DOHH2 (cell line): ENCODE data around the gene PMPCB.
A peak's percentile ranks its signal among the peaks of the same experiment; 100 is the strongest.

Source experiments
- H3F3A ChIP-seq: fragments of 200-600 bp; sonication (generic), shearing (Covaris generic); 2 replicates; pipeline ENCODE4 v1.6.0; 2016; ENCODE audit warnings: antibody characterized with exemption, mild to moderate bottlenecking; ENCODE audit not compliant: control insufficient read depth, insufficient read depth
- H3K27ac ChIP-seq: fragments of 200-600 bp; sonication (generic); 2 replicates; pipeline ENCODE4 v1.5.1; 2014; ENCODE audit warnings: low read depth, mild to moderate bottlenecking, low read length, moderate library complexity
- H3K27me3 ChIP-seq: fragments of 200-600 bp; sonication (generic); 2 replicates; pipeline ENCODE4 v1.6.1; 2014; ENCODE audit warnings: mild to moderate bottlenecking, low read length, mixed read lengths; ENCODE audit not compliant: control insufficient read depth
- H3K36me3 ChIP-seq: fragments of 200-600 bp; sonication (generic); 2 replicates; pipeline ENCODE4 v1.6.1; 2014; ENCODE audit warnings: mild to moderate bottlenecking, low read length, moderate library complexity, mixed read lengths; ENCODE audit not compliant: control insufficient read depth
- H3K4me1 ChIP-seq: fragments of 200-600 bp; sonication (generic); 2 replicates; pipeline ENCODE4 v1.6.1; 2014; ENCODE audit warnings: mild to moderate bottlenecking, low read length, mixed read lengths; ENCODE audit not compliant: control insufficient read depth
- H3K4me2 ChIP-seq: fragments of 200-600 bp; sonication (generic); 2 replicates; pipeline ENCODE4 v1.6.0; 2014; ENCODE audit warnings: mild to moderate bottlenecking, low read length, moderate library complexity
- H3K4me3 ChIP-seq: fragments of 200-600 bp; sonication (generic); 2 replicates; pipeline ENCODE4 v1.5.1; 2014; ENCODE audit warnings: mild to moderate bottlenecking, low read length, mixed read lengths
- H3K79me2 ChIP-seq: fragments of 200-600 bp; sonication (generic); 2 replicates; pipeline ENCODE4 v1.6.1; 2014; ENCODE audit warnings: mild to moderate bottlenecking, low read length, mixed read lengths; ENCODE audit not compliant: control insufficient read depth
- H3K9me2 ChIP-seq: fragments of 200-600 bp; sonication (generic); replicated peaks from 2 replicates; pipeline ENCODE4 v1.6.1; 2014; ENCODE audit warnings: mild to moderate bottlenecking, low read length, mixed read lengths; ENCODE audit not compliant: control insufficient read depth
- H3K9me3 ChIP-seq: fragments of 200-600 bp; sonication (generic); 2 replicates; pipeline ENCODE4 v1.6.1; 2014; ENCODE audit warnings: antibody characterized with exemption, low read length, mixed read lengths; ENCODE audit not compliant: control insufficient read depth, insufficient read depth
- H4K20me1 ChIP-seq: fragments of 200-600 bp; sonication (generic); 2 replicates; pipeline ENCODE4 v1.6.0; 2014; ENCODE audit warnings: low read depth, mild to moderate bottlenecking, antibody characterized with exemption, low read length, moderate library complexity; ENCODE audit not compliant: control insufficient read depth, insufficient read depth
- EZH2phosphoT487 ChIP-seq: fragments of 200-600 bp; sonication (generic); IDR thresholded peaks from 2 replicates; pipeline ENCODE4 v1.6.1; 2017; ENCODE audit warnings: borderline replicate concordance, mild to moderate bottlenecking, antibody characterized with exemption, low read length, moderate library complexity, mixed read lengths
- TF ChIP-seq, protein P1 (sequence below): fragments of 200-600 bp; sonication (generic); IDR thresholded peaks from one replicate; pipeline ENCODE4 v1.5.1; 2014; ENCODE audit warnings: antibody characterized with exemption, mild to moderate bottlenecking, low read depth, low read length; ENCODE audit not compliant: poor library complexity, severe bottlenecking

PMPCB gene

DNA sequence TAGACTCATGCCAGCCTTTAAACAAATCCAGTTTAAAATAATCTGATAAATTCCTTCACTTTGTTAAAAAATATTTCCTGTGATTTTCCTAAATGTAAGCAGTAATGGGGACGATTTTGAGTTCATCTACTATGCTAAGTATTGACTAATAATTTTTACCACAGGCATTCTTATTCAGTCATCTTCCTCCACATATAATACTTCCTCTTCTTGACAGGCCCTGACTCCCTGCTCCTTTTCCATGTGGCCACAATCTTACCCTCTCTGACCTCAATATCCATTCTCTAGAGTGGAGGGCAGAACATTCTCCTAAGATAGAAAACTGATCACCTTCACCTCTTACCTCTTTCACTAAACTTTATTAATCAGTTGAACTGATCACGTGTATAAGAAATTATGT, 39.5 kb downstream of the PMPCB start:
- H3K9me3 ChIP-seq = no peaks in the 10 kb centered on the region
- H3K9me2 ChIP-seq = no peaks in the 10 kb centered on the region
- no peaks in the 10 kb centered on the region for H3K27me3 ChIP-seq
- 0 out of 2 replicates have a peak, but pooled peaks cover 9% of the 10 kb centered on the region for H3F3A ChIP-seq
- H3K27ac ChIP-seq = no peak overlapping the region
- H3K79me2 ChIP-seq = peaks cover 94% of the 10 kb centered on the region
- no peak for TF ChIP-seq EZH2phosphoT487
- H3K4me2 ChIP-seq = no peak overlapping the region
- H4K20me1 ChIP-seq = peaks cover 14% of the 10 kb centered on the region; the same call in 1 of the 2 replicates
- H3K36me3 ChIP-seq = peaks cover 85% of the 10 kb centered on the region
- peaks cover 14% of the 10 kb centered on the region; the same call in 1 of the 2 replicates for H3K4me1 ChIP-seq
- H3K4me3 ChIP-seq = no peak overlapping the region

DNA sequence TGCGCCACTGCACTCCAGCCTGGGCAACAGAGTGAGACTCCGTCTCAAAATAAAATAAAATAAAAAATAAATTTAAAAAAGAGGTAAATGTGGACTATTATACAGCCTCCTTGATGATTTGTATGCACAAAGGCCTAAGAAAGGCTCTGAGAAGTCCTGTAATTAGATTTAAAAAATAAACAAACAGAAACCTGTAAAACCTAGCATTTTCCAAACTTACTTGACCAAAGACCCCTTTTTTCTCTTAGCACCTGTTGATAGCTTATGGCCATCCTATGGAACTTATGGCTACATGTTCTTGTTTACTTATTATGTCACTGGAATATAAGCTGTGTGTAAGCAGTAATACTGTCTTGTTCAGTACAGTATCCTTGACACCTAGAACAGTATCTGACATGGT, 41.6 kb downstream of the PMPCB start:
- Histone ChIP-seq H3K4me3 (no peak overlapping the region), H3K4me1 (peaks cover 24% of the 10 kb centered on the region), H3K9me2 (no peaks in the 10 kb centered on the region), H4K20me1 (peaks cover 13% of the 10 kb centered on the region; the same call in 1 of the 2 replicates), H3K4me2 (no peak overlapping the region), H3K27ac (no peak overlapping the region), H3K79me2 (peaks cover 95% of the 10 kb centered on the region), H3F3A (0 out of 2 replicates have a peak, but pooled peaks cover 6% of the 10 kb centered on the region), H3K27me3 (no peaks in the 10 kb centered on the region), H3K9me3 (no peaks in the 10 kb centered on the region), H3K36me3 (peaks cover 83% of the 10 kb centered on the region)
- TF ChIP-seq, protein P1, sequence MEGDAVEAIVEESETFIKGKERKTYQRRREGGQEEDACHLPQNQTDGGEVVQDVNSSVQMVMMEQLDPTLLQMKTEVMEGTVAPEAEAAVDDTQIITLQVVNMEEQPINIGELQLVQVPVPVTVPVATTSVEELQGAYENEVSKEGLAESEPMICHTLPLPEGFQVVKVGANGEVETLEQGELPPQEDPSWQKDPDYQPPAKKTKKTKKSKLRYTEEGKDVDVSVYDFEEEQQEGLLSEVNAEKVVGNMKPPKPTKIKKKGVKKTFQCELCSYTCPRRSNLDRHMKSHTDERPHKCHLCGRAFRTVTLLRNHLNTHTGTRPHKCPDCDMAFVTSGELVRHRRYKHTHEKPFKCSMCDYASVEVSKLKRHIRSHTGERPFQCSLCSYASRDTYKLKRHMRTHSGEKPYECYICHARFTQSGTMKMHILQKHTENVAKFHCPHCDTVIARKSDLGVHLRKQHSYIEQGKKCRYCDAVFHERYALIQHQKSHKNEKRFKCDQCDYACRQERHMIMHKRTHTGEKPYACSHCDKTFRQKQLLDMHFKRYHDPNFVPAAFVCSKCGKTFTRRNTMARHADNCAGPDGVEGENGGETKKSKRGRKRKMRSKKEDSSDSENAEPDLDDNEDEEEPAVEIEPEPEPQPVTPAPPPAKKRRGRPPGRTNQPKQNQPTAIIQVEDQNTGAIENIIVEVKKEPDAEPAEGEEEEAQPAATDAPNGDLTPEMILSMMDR = no peak
- TF ChIP-seq EZH2phosphoT487 = no peak

DNA sequence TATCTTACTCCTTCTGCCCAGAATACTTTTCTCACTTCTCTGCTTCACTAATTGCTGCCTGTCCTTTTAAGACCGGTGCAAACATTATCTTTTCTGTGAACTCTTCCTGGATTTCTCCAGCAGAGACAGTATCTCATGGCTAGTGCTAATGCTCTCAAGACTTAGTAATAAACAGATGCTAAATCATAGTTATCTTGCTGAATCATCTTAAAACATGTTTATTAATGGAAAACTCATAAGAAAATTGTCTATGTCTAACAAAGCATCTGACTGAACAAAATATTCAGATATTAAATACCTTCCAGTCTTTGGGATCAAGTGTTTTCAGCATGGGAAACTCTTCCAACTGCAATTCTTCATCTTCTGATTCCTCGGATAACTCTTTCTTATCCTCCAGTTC, 44.2 kb downstream of the PMPCB start:
- H3F3A ChIP-seq = 0 out of 2 replicates have a peak, but pooled peaks cover 6% of the 10 kb centered on the region
- peaks cover 66% of the 10 kb centered on the region for H3K36me3 ChIP-seq
- H3K4me3 ChIP-seq = no peak overlapping the region
- peaks cover 13% of the 10 kb centered on the region; the same call in 1 of the 2 replicates for H4K20me1 ChIP-seq
- no peaks in the 10 kb centered on the region for H3K9me3 ChIP-seq
- H3K4me2 ChIP-seq = 0 out of 2 replicates have a peak overlapping the region, but pooled peaks have one; percentile 1
- no peak for TF ChIP-seq EZH2phosphoT487
- TF ChIP-seq, protein P1 = no peak
- H3K27ac ChIP-seq = no peak overlapping the region
- H3K4me1 ChIP-seq = peaks cover 34% of the 10 kb centered on the region
- H3K9me2 ChIP-seq = no peaks in the 10 kb centered on the region
- H3K27me3 ChIP-seq = no peaks in the 10 kb centered on the region
- peaks cover 85% of the 10 kb centered on the region for H3K79me2 ChIP-seq

DNA sequence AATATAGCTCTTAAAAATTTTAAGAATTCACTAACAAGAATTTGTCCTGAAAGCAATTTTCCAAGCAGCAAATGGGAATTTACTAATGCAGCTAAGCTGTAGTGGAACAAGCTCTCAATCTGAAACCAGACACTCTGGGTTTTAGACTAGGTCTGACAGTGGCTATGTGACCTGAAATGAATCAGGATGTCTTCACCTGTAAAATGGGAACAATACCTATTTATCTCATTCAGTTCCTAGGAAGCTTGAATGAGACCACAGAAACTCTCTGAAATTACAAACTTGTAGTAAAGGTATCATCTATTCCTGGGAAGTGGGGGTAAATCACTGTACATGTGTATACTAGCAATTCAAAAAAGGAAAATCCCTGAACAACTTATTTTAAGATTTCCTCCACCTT, 46.1 kb downstream of the PMPCB start:
- Histone ChIP-seq H3F3A (0 out of 2 replicates have a peak, but pooled peaks cover 6% of the 10 kb centered on the region), H4K20me1 (peaks cover 13% of the 10 kb centered on the region; the same call in 1 of the 2 replicates), H3K4me1 (peaks cover 42% of the 10 kb centered on the region), H3K27me3 (no peaks in the 10 kb centered on the region), H3K9me3 (no peaks in the 10 kb centered on the region), H3K79me2 (peaks cover 86% of the 10 kb centered on the region), H3K27ac (peak overlapping the region; percentile 64; the same call in 1 of the 2 replicates), H3K4me2 (peak overlapping the region; percentile 79), H3K36me3 (peaks cover 55% of the 10 kb centered on the region), H3K4me3 (peak overlapping the region; percentile 88), H3K9me2 (no peaks in the 10 kb centered on the region)
- TF ChIP-seq EZH2phosphoT487 = no peak
